Gastrocnemius medialis (tissue), 4 donors: Measurements from ENCODE around the gene KLRC2. TPM values are rescaled to one million over a fixed set of nuclear protein-coding genes. Genes with fewer than 3 reads are reported as not detected.
"Not testable (repeated sequence)": the region's sequence is repeated elsewhere in the genome, so short reads cannot be mapped to it uniquely, and the experiment has no call there.

Source experiments
- ATAC-seq, 2 donors: fragments of 150-250 bp; one replicate each; pipeline ENCODE4 v1.9.1; 2016
- DNase-seq, 2 donors: peaks; one replicate each; pipeline ENCODE4 v3.0.0-alpha.2; 2019
- H3K27ac ChIP-seq, 4 donors: fragments of 200-600 bp; sonication (generic); 1 replicate in 1 of 4; 2 replicates in 3 of 4; pipeline ENCODE4 v1.5.1; 2016 to 2018; ENCODE audit warnings: mild to moderate bottlenecking in 2 of 4, moderate library complexity in 1 of 4
- H3K27me3 ChIP-seq, 3 donors: fragments of 200-600 bp; sonication (generic) in 2 of 3; 1 replicate in 1 of 3; 2 replicates in 2 of 3; pipeline versions ENCODE4 v1.5.1 to v1.6.0; 2016 to 2019; ENCODE audit warnings: mild to moderate bottlenecking in 1 of 3, moderate library complexity in 1 of 3
- H3K36me3 ChIP-seq, 2 donors: fragments of 200-600 bp; sonication (generic) in 1 of 2; one replicate each; pipeline ENCODE4 v1.5.1; 2017 to 2018
- H3K4me1 ChIP-seq, 2 donors: fragments of 200-600 bp; sonication (generic) in 1 of 2; one replicate each; pipeline ENCODE4 v1.5.1; 2016 to 2017; ENCODE audit warnings: mild to moderate bottlenecking in 2 of 2
- H3K4me3 ChIP-seq, 4 donors: fragments of 200-600 bp; sonication (generic) in 3 of 4; 1 replicate in 1 of 4; 2 replicates in 3 of 4; pipeline ENCODE4 v1.5.1; 2016 to 2019; ENCODE audit warnings: mild to moderate bottlenecking in 2 of 4
- H3K9me3 ChIP-seq, 3 donors: fragments of 200-600 bp; sonication (generic) in 2 of 3; 1 replicate in 1 of 3; 2 replicates in 2 of 3; pipeline ENCODE4 v1.5.1; 2016 to 2019
- POLR2A ChIP-seq, 2 donors: fragments of 450-650 bp; IDR thresholded peaks; one replicate each; pipeline ENCODE4 v1.6.1; 2017; ENCODE audit warnings: antibody characterized with exemption in 2 of 2, mild to moderate bottlenecking in 2 of 2, moderate library complexity in 2 of 2
- in situ Hi-C, 4 donors: fragments of 200-750 bp; cut with MboI; loops; one replicate each; pipeline versions ENCODE4 v1.15.0 to v1.8.0; 2017; ENCODE audit warnings: low sequenced_read_pairs in 4 of 4
- intact Hi-C: fragments of 100-400 bp; cut with DNase I; formaldehyde crosslinking; loops from one replicate; pipeline ENCODE4 v1.15.1; 2023; ENCODE audit warnings: low total_unique reads
- total RNA-seq, 4 donors: library from RNA; depleted of rRNA; stranded (reverse); fragments of >200 nt; gene quantifications; one replicate each; pipeline versions ENCODE4 v1.1.0 to v1.2.3, GENCODE V29; 2016
- TF ChIP-seq, protein P1 (sequence below), 5 experiments: fragments of 450-650 bp in 3 of 5; fragments of 200-600 bp in 2 of 5; sonication (generic) in 2 of 5; IDR thresholded peaks in 4 of 5; conservative IDR thresholded peaks in 1 of 5; 1 replicate in 4 of 5; 2 replicates in 1 of 5; pipeline ENCODE4 v1.5.1; 2016 to 2019; ENCODE audit warnings: antibody characterized with exemption in 5 of 5, mild to moderate bottlenecking in 3 of 5, moderate library complexity in 3 of 5

KLRC2 gene
- total RNA-seq, 4 donors from 2014 or later: not detected

DNA sequence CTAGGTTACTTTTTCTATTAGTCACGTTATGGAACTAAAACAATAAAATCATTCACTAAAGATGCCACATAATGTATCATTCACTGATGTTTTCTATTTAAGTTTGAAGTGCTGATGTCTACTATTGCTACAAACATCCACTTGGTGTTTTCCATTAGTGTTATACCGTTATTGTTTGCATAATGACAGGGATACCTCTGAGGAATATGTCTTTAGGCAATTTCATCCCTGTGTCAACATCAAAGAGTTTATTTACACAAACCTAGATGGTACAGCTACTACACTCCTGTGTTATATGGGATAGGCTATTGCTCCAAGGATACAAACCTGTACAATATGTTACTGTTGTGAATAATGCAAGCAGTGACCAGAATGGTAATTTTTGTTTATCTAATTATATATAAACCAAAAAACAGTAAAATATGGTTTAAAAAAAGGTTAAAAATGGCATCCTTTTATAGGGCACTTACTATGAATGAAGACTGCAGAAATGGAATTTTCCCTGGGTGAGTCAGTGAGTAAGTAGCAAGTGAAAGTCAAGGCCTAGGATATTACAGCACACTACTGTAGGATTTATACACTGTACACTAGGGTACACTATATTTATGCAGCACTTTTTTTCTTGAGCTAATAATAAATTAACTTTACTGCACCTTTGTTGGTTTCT lies 3.9 kb upstream of the KLRC2 start:
- ATAC-seq, H3K27ac ChIP-seq, H3K27me3 ChIP-seq, H3K9me3 ChIP-seq, in situ Hi-C loops, DNase-seq, H3K36me3 ChIP-seq, H3K4me3 ChIP-seq, H3K4me1 ChIP-seq, intact Hi-C loops: not testable (repeated sequence)

DNA sequence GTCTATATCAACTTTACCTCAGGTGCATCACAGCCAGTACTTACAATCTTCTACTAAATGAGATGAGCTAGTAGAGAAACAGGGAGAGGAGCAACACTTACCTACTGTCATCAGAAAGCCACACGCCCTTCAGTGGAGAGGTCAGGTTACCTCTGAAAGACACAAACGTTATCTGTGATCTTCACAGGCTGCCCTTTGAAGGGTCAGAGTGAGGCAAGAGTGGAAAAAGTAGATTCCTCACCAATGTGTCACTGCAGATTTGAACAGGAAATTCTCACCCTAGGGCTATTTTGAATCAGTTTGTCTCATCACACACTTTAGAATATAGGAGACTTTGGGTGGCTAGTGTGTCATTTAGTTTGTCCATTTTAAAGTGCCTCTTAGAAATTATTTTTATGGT lies 1.8 kb upstream of the KLRC2 start:
- H3K9me3 ChIP-seq, DNase-seq, in situ Hi-C loops, H3K27me3 ChIP-seq, H3K4me1 ChIP-seq, H3K4me3 ChIP-seq, H3K36me3 ChIP-seq, ATAC-seq, intact Hi-C loops, H3K27ac ChIP-seq: not testable (repeated sequence)

DNA sequence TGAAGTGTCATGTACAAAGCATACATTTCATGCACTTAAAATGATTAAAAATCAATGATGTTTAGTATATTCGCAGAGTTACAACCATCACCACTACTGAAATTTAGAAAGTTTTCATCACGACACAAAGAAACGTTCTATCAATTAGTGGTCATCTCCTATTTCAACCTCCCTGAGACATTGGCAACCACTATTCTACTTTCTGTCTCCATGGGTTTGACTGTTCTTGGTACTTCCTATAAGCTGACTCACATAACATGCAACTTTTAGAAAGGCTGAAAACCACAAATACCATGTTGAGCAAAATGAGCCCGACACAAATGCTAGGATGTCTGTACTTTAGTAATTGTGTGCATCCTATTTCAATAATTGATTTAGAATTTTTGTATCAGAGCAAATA lies 5.2 kb downstream of the KLRC2 start:
- intact Hi-C loops: not testable (repeated sequence)

DNA sequence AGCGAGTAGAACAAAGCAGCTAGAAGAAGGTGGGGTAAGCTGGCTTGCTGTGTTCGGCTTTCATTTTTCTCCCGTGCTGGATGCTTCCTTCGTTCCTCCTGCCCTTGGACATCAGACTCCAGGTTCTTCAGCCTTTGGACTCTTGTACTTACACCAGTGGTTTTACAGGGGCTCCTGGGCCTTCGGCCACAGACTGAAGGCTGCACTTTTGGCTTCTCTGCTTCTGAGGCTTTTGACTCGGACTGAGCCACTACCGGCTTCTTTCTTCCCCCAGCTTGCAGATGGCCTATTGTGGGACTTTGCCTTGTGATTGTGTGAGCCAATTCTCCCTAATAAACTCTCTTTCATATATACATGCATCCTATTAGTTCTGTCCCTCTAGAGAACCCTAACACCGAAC lies 9.9 kb downstream of the KLRC2 start:
- in situ Hi-C loops, H3K27me3 ChIP-seq, H3K27ac ChIP-seq, DNase-seq, H3K9me3 ChIP-seq, intact Hi-C loops, H3K4me1 ChIP-seq, ATAC-seq, H3K36me3 ChIP-seq, H3K4me3 ChIP-seq: not testable (repeated sequence)

More for the DNA sequence above, 5.2 kb downstream of the KLRC2 start:
- H3K36me3 ChIP-seq, H3K4me3 ChIP-seq, in situ Hi-C loops, H3K9me3 ChIP-seq, H3K4me1 ChIP-seq, ATAC-seq, DNase-seq, H3K27ac ChIP-seq, H3K27me3 ChIP-seq: not testable (repeated sequence)

DNA sequence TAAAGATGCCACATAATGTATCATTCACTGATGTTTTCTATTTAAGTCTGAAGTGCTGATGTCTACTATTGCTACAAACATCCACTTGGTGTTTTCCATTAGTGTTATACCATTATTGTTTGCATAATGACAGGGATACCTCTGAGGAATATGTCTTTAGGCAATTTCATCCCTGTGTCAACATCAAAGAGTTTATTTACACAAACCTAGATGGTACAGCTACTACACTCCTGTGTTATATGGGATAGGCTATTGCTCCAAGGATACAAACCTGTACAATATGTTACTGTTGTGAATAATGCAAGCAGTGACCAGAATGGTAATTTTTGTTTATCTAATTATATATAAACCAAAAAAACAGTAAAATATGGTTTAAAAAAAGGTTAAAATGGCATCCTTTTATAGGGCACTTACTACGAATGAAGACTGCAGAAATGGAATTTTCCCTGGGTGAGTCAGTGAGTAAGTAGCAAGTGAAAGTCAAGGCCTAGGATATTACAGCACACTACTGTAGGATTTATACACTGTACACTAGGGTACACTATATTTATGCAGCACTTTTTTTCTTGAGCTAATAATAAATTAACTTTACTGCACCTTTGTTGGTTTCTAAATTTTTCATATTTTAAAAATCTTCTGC lies 11.4 kb downstream of the KLRC2 start:
- DNase-seq, H3K9me3 ChIP-seq, H3K27me3 ChIP-seq, intact Hi-C loops, in situ Hi-C loops, ATAC-seq, H3K27ac ChIP-seq, H3K36me3 ChIP-seq, H3K4me1 ChIP-seq, H3K4me3 ChIP-seq: not testable (repeated sequence)

DNA sequence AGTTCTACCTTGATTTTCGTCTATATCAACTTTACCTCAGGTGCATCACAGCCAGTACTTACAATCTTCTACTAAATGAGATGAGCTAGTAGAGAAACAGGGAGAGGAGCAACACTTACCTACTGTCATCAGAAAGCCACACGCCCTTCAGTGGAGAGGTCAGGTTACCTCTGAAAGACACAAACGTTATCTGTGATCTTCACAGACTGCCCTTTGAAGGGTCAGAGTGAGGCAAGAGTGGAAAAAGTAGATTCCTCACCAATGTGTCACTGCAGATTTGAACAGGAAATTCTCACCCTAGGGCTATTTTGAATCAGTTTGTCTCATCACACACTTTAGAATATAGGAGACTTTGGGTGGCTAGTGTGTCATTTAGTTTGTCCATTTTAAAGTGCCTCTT lies 13.7 kb downstream of the KLRC2 start:
- H3K27ac ChIP-seq, DNase-seq, ATAC-seq, H3K4me1 ChIP-seq, intact Hi-C loops, in situ Hi-C loops, H3K9me3 ChIP-seq, H3K27me3 ChIP-seq, H3K36me3 ChIP-seq, H3K4me3 ChIP-seq: not testable (repeated sequence)

DNA sequence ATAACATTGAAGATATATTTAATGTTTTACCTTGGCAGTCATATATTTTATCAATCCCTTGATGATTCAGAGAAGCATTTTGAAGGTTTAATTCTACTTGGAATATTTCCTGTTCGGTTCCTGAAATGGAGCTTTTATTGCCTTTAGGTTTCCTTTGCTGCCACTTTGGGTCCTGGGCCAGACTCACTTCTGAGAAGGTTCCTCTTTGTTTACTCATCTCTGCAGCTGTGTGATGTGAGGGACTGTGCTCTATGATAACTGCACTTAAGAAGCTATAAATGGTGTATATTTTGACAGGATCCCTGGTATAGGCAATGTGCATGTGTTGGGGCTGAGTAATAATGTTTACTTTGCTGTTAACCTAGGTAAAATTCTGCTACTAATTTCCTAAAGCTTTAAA lies 15.5 kb downstream of the KLRC2 start, which contains the start of gene KLRC3:
Gene KLRC3, minus strand, starts transcription at position 262 of the 400 bp plus-strand sequence. Its CDS starts 45 bp downstream, at position 217.
- H3K4me1 ChIP-seq, H3K27me3 ChIP-seq, H3K4me3 ChIP-seq, H3K36me3 ChIP-seq, intact Hi-C loops, H3K27ac ChIP-seq, in situ Hi-C loops, DNase-seq, ATAC-seq, H3K9me3 ChIP-seq: not testable (repeated sequence)

DNA sequence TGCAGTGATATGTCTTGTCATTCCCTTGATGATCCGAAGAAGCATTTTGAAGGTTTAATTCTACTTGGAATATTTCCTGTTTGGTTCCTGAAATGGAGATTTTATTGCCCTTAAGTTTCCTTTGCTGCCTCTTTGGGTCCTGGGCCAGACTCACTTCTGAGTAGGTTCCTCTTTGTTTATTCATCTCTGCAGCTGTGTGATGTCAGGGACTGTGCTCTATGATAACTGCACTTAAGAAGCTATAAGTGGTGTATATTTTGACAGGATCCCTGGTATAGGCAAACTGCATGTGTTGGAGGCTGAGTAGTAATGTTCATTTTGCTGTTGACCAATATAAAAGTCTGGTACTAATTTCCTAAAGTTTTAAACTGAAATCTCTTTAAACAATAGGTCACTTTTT lies 26.4 kb downstream of the KLRC2 start, which contains the start of gene KLRC4:
Gene KLRC4, minus strand, starts transcription at position 366 of the 400 bp plus-strand sequence. Its CDS starts 182 bp downstream, at position 184.
- H3K27me3 ChIP-seq: no peaks in the 10 kb centered on the region
- no peak within 1 kb of the TSS for H3K4me3 ChIP-seq
- H3K9me3 ChIP-seq: no peaks in the 10 kb centered on the region
- H3K4me1 ChIP-seq: no peaks in the 10 kb centered on the region
- in situ Hi-C loops: no loop called here
- DNase-seq: no peak
- no peak within 1 kb of the TSS for H3K27ac ChIP-seq
- TF ChIP-seq, protein P1, sequence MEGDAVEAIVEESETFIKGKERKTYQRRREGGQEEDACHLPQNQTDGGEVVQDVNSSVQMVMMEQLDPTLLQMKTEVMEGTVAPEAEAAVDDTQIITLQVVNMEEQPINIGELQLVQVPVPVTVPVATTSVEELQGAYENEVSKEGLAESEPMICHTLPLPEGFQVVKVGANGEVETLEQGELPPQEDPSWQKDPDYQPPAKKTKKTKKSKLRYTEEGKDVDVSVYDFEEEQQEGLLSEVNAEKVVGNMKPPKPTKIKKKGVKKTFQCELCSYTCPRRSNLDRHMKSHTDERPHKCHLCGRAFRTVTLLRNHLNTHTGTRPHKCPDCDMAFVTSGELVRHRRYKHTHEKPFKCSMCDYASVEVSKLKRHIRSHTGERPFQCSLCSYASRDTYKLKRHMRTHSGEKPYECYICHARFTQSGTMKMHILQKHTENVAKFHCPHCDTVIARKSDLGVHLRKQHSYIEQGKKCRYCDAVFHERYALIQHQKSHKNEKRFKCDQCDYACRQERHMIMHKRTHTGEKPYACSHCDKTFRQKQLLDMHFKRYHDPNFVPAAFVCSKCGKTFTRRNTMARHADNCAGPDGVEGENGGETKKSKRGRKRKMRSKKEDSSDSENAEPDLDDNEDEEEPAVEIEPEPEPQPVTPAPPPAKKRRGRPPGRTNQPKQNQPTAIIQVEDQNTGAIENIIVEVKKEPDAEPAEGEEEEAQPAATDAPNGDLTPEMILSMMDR (IDR thresholded peaks at IDR 0.05 in 4 of 5, conservative IDR thresholded peaks at IDR 0.05 in 1 of 5): no peak
- TF ChIP-seq POLR2A (IDR thresholded peaks at IDR 0.05): no peak
- intact Hi-C loops: no loop called here
- no peaks in the 10 kb centered on the region for H3K36me3 ChIP-seq
- no peak for ATAC-seq
